GM23338 (cell line): ENCODE measurements around the gene AJUBA. TPM values are rescaled to one million over a fixed set of nuclear protein-coding genes. Genes with fewer than 3 reads are reported as not detected.

ENCODE experiments used
- ATAC-seq: fragments of 200-7000 bp; cut with Tn5 transposase; 3 replicates; pipeline ENCODE4 v1.9.1; 2020
- DNase-seq: peaks from one replicate; pipeline ENCODE4 v3.0.0-alpha.2; 2015; ENCODE audit warnings: low spot score
- H2AFZ ChIP-seq: fragments of 200-600 bp; sonication (generic); 2 replicates; pipeline ENCODE4 v1.8.0; 2016; ENCODE audit warnings: antibody characterized with exemption, mild to moderate bottlenecking, moderate library complexity
- H3F3A ChIP-seq: fragments of 200-600 bp; sonication (generic); replicated peaks from 2 replicates; pipeline ENCODE4 v1.8.0; 2017; ENCODE audit warnings: antibody characterized with exemption, mixed run types, low read depth
- H3K27ac ChIP-seq: fragments of 200-600 bp; sonication (generic); 2 replicates; pipeline ENCODE4 v1.6.1; 2016; ENCODE audit warnings: low read depth
- H3K27me3 ChIP-seq: fragments of 200-600 bp; sonication (generic); 2 replicates; pipeline ENCODE4 v1.8.0; 2016; ENCODE audit warnings: mild to moderate bottlenecking, mixed run types, moderate library complexity; ENCODE audit not compliant: insufficient read depth
- H3K36me3 ChIP-seq: fragments of 200-600 bp; sonication (generic); 2 replicates; pipeline ENCODE4 v1.8.0; 2016; ENCODE audit warnings: mild to moderate bottlenecking; ENCODE audit not compliant: insufficient read depth
- H3K4me1 ChIP-seq: fragments of 200-600 bp; sonication (generic); 2 replicates; pipeline ENCODE4 v1.8.0; 2016; ENCODE audit warnings: mild to moderate bottlenecking, moderate library complexity; ENCODE audit not compliant: insufficient read depth
- H3K4me2 ChIP-seq: fragments of 200-600 bp; sonication (generic); 2 replicates; pipeline ENCODE4 v1.7.1; 2017; ENCODE audit warnings: mixed run types
- H3K4me3 ChIP-seq: fragments of 200-600 bp; sonication (generic); 2 replicates; pipeline ENCODE4 v1.6.1; 2016; ENCODE audit warnings: mixed run types
- H3K79me2 ChIP-seq: fragments of 200-600 bp; sonication (generic); replicated peaks from 2 replicates; pipeline ENCODE4 v1.8.0; 2017; ENCODE audit warnings: mild to moderate bottlenecking; ENCODE audit not compliant: insufficient read depth
- H3K9me2 ChIP-seq: fragments of 200-600 bp; sonication (generic); 2 replicates; pipeline ENCODE4 v1.8.0; 2017; ENCODE audit not compliant: insufficient read depth
- H4K20me1 ChIP-seq: fragments of 200-600 bp; sonication (generic); replicated peaks from 2 replicates; pipeline ENCODE4 v1.8.0; 2017; ENCODE audit warnings: mild to moderate bottlenecking; ENCODE audit not compliant: insufficient read depth
- H3K27ac Mint-ChIP-seq: 2 replicates; pipeline ENCODE4 v1.8.0; 2020; ENCODE audit warnings: inconsistent platforms, mild to moderate bottlenecking, moderate library complexity, mixed read lengths
- H3K27me3 Mint-ChIP-seq: 3 replicates; pipeline ENCODE4 v1.8.0; 2022; ENCODE audit warnings: low read depth, mild to moderate bottlenecking, moderate library complexity, mixed read lengths, inconsistent platforms; ENCODE audit not compliant: insufficient read depth, poor library complexity
- H3K36me3 Mint-ChIP-seq: 3 replicates; pipeline ENCODE4 v1.8.0; 2021; ENCODE audit warnings: low read depth, mild to moderate bottlenecking, inconsistent platforms, moderate library complexity, mixed read lengths
- H3K4me1 Mint-ChIP-seq: 3 replicates; pipeline ENCODE4 v1.8.0; 2020; ENCODE audit warnings: mild to moderate bottlenecking, inconsistent platforms, mixed read lengths
- H3K4me3 Mint-ChIP-seq: 3 replicates; pipeline ENCODE4 v1.8.0; 2021; ENCODE audit warnings: moderate library complexity, mild to moderate bottlenecking, inconsistent platforms, mixed read lengths
- H3K9me3 Mint-ChIP-seq: 3 replicates; pipeline ENCODE4 v1.8.0; 2020; ENCODE audit warnings: moderate library complexity, mild to moderate bottlenecking, inconsistent platforms, mixed read lengths
- CREB1 ChIP-seq: fragments of 250-450 bp; sonication (Bioruptor Pico); IDR thresholded peaks from 2 replicates; pipeline ENCODE4 v1.5.0; 2020; ENCODE audit warnings: low read depth, mild to moderate bottlenecking, moderate library complexity
- EZH2 ChIP-seq: fragments of 200-600 bp; sonication (generic); IDR thresholded peaks from one replicate; pipeline ENCODE4 v1.8.0; 2017; ENCODE audit warnings: antibody characterized with exemption, mild to moderate bottlenecking, low read depth; ENCODE audit not compliant: unreplicated experiment
- JUNB ChIP-seq: IDR thresholded peaks from one replicate; pipeline ENCODE4 v1.6.1; 2016; ENCODE audit warnings: antibody characterized with exemption; ENCODE audit not compliant: unreplicated experiment
- NANOG ChIP-seq: IDR thresholded peaks from 2 replicates; pipeline ENCODE4 v1.6.1; 2016; ENCODE audit warnings: antibody characterized with exemption, borderline replicate concordance
- POLR2AphosphoS5 ChIP-seq: IDR thresholded peaks from 2 replicates; pipeline ENCODE4 v1.6.1; 2016; ENCODE audit warnings: antibody characterized with exemption, low read depth
- ZNF331 ChIP-seq: fragments of 250-450 bp; sonication (Bioruptor Pico); IDR thresholded peaks from 2 replicates; pipeline ENCODE4 v1.5.0; 2020; ENCODE audit warnings: low read depth, mild to moderate bottlenecking, moderate library complexity
- polyA plus RNA-seq: library from polyadenylated mRNA; unstranded; fragments of >200 nt; fragmentation: Nextera tagmentation; extraction: Ambion mirVana; gene quantifications from 2 replicates; pipeline ENCODE4 v1.2.1, GENCODE V29; 2016
- total RNA-seq: library from RNA; depleted of rRNA; stranded (reverse); fragments of >200 nt; shearing (Covaris generic); gene quantifications from 2 replicates; pipeline ENCODE4 v1.2.3, GENCODE V29; 2014
- TF ChIP-seq, protein P1 (sequence below), 2 experiments: fragments of 200-600 bp in 1 of 2; sonication (generic) in 1 of 2; conservative IDR thresholded peaks; 2 replicates each; pipeline versions ENCODE4 v1.5.1 to v1.6.1; 2016 to 2017; ENCODE audit warnings: antibody characterized with exemption in 2 of 2, low read depth in 2 of 2, mild to moderate bottlenecking in 2 of 2, moderate library complexity in 1 of 2
- TF ChIP-seq, protein P2 (sequence below): fragments of 250-450 bp; sonication (Bioruptor Pico); IDR thresholded peaks from 2 replicates; pipeline ENCODE4 v1.5.0; 2020; ENCODE audit warnings: mild to moderate bottlenecking, moderate library complexity

AJUBA gene
- total and polyA plus RNA-seq, 2 experiments from 2014 or later: 11.8 to 55.9 TPM

DNA sequence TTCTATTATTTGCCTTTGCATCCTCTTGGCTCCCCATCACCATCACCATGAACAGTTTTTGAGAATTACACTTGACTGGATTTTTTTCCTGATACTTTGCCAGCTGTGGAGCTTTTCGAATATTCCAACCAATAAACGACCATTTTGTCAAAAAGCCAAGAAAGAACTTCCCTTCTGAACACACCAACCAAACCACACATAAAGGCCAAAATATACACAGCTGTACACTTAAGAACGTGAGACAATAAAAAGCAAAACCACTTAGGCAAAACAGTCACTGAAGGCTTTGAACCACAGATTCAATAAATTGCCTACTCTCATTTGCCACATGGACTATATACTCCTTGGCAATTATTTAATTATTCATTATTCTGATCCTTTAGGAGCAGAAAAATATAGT, 26.5 kb upstream of the AJUBA start:
- Histone ChIP-seq H3K36me3 (no peaks in the 10 kb centered on the region), H3K4me1 (peaks cover 11% of the 10 kb centered on the region; the same call in 1 of the 2 replicates), H3K9me2 (no peaks in the 10 kb centered on the region), H4K20me1 (no peaks in the 10 kb centered on the region), H3K27me3 (no peaks in the 10 kb centered on the region), H3K4me3 (no peak overlapping the region), H3F3A (0 out of 2 replicates have a peak, but pooled peaks cover 5% of the 10 kb centered on the region), H3K27ac (no peak overlapping the region), H2AFZ (no peak overlapping the region), H3K79me2 (no peaks in the 10 kb centered on the region), H3K4me2 (no peak overlapping the region)
- TF ChIP-seq NANOG (no peak), ZNF331 (CRISPR knock-in tag) (no peak), CREB1 (CRISPR knock-in tag) (no peak), JUNB (no peak)
- TF ChIP-seq, protein P1, sequence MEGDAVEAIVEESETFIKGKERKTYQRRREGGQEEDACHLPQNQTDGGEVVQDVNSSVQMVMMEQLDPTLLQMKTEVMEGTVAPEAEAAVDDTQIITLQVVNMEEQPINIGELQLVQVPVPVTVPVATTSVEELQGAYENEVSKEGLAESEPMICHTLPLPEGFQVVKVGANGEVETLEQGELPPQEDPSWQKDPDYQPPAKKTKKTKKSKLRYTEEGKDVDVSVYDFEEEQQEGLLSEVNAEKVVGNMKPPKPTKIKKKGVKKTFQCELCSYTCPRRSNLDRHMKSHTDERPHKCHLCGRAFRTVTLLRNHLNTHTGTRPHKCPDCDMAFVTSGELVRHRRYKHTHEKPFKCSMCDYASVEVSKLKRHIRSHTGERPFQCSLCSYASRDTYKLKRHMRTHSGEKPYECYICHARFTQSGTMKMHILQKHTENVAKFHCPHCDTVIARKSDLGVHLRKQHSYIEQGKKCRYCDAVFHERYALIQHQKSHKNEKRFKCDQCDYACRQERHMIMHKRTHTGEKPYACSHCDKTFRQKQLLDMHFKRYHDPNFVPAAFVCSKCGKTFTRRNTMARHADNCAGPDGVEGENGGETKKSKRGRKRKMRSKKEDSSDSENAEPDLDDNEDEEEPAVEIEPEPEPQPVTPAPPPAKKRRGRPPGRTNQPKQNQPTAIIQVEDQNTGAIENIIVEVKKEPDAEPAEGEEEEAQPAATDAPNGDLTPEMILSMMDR (conservative IDR thresholded peaks at IDR 0.05; ENCODE audit: low read depth in 2 of 2): no peak
- H3K27me3 Mint-ChIP-seq: peaks cover 8% of the 10 kb centered on the region
- ATAC-seq (no peak), DNase-seq (no peak)
- no peaks in the 10 kb centered on the region; the same call in 2 of the 3 replicates for H3K9me3 Mint-ChIP-seq
- no peak overlapping the region; the same call in 1 of the 2 replicates for H3K27ac Mint-ChIP-seq
- peaks cover 5% of the 10 kb centered on the region; the same call in 2 of the 3 replicates for H3K36me3 Mint-ChIP-seq
- peaks cover 29% of the 10 kb centered on the region for H3K4me1 Mint-ChIP-seq
- peak overlapping the region; percentile 5; the same call in 2 of the 3 replicates for H3K4me3 Mint-ChIP-seq

DNA sequence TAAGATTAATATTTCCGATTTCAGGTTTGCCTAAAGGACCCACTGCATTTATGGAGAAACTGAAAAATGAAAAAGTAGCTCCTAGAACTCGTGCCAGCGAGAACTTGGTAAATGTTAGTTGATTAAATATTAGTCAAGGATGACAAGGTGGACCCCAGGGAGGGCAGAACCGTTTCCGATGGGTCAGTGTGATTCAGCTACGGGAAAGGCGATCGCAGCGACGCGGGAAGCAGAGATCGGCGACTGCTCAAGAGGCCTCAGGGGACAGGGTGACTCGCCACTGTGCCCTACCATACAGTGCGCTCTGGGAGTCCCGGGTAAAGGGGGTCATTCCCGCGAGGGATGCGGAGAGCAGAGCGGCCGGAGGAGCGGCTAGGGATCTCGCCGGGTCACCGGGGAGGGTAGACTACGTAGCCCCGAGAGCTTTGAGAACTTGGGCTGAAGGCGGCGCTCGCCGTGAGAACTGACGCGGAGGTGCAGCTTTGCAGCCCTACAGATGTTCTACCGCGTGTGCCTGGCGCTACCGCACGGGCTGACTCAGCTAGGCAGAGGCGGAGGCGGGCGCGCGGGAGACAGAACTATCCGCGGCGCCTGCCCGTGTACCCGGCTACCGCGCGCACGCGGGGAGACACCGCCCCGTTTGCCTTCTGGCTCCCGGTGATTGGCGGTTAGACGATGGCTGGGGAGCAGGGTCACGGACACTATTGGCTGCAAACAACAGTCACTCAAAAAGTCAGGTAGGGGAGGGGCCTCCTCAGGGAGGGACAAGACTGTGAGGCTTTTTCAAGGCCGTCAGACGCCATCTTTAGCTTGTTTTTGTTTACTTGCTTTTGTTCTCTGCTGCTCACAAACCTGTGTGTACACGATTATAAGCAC, 24.4 kb upstream of the AJUBA start:
- Histone ChIP-seq H3K27ac (peak overlapping the region; percentile 96), H3K4me3 (peak overlapping the region; percentile 64), H2AFZ (peak overlapping the region; percentile 60), H3K27me3 (no peaks in the 10 kb centered on the region), H3K9me2 (no peaks in the 10 kb centered on the region), H3F3A (0 out of 2 replicates have a peak, but pooled peaks cover 5% of the 10 kb centered on the region), H3K4me1 (peaks cover 11% of the 10 kb centered on the region; the same call in 1 of the 2 replicates), H3K79me2 (no peaks in the 10 kb centered on the region), H3K36me3 (no peaks in the 10 kb centered on the region), H3K4me2 (peak overlapping the region; percentile 79), H4K20me1 (no peaks in the 10 kb centered on the region)
- Mint-ChIP-seq H3K4me3 (peak overlapping the region; percentile 94), H3K36me3 (peaks cover 5% of the 10 kb centered on the region; the same call in 2 of the 3 replicates), H3K9me3 (no peaks in the 10 kb centered on the region; the same call in 2 of the 3 replicates), H3K4me1 (peaks cover 29% of the 10 kb centered on the region), H3K27ac (peak overlapping the region; percentile 100), H3K27me3 (peaks cover 8% of the 10 kb centered on the region)
- ATAC-seq (peak; percentile 95), DNase-seq (peak; percentile 98)
- TF ChIP-seq POLR2AphosphoS5 (peak; percentile 94), EZH2 (no peak), CREB1 (CRISPR knock-in tag) (peak; percentile 74), NANOG (peak; percentile 30; the same call in 1 of the 2 replicates), JUNB (no peak)
- TF ChIP-seq, protein P2, sequence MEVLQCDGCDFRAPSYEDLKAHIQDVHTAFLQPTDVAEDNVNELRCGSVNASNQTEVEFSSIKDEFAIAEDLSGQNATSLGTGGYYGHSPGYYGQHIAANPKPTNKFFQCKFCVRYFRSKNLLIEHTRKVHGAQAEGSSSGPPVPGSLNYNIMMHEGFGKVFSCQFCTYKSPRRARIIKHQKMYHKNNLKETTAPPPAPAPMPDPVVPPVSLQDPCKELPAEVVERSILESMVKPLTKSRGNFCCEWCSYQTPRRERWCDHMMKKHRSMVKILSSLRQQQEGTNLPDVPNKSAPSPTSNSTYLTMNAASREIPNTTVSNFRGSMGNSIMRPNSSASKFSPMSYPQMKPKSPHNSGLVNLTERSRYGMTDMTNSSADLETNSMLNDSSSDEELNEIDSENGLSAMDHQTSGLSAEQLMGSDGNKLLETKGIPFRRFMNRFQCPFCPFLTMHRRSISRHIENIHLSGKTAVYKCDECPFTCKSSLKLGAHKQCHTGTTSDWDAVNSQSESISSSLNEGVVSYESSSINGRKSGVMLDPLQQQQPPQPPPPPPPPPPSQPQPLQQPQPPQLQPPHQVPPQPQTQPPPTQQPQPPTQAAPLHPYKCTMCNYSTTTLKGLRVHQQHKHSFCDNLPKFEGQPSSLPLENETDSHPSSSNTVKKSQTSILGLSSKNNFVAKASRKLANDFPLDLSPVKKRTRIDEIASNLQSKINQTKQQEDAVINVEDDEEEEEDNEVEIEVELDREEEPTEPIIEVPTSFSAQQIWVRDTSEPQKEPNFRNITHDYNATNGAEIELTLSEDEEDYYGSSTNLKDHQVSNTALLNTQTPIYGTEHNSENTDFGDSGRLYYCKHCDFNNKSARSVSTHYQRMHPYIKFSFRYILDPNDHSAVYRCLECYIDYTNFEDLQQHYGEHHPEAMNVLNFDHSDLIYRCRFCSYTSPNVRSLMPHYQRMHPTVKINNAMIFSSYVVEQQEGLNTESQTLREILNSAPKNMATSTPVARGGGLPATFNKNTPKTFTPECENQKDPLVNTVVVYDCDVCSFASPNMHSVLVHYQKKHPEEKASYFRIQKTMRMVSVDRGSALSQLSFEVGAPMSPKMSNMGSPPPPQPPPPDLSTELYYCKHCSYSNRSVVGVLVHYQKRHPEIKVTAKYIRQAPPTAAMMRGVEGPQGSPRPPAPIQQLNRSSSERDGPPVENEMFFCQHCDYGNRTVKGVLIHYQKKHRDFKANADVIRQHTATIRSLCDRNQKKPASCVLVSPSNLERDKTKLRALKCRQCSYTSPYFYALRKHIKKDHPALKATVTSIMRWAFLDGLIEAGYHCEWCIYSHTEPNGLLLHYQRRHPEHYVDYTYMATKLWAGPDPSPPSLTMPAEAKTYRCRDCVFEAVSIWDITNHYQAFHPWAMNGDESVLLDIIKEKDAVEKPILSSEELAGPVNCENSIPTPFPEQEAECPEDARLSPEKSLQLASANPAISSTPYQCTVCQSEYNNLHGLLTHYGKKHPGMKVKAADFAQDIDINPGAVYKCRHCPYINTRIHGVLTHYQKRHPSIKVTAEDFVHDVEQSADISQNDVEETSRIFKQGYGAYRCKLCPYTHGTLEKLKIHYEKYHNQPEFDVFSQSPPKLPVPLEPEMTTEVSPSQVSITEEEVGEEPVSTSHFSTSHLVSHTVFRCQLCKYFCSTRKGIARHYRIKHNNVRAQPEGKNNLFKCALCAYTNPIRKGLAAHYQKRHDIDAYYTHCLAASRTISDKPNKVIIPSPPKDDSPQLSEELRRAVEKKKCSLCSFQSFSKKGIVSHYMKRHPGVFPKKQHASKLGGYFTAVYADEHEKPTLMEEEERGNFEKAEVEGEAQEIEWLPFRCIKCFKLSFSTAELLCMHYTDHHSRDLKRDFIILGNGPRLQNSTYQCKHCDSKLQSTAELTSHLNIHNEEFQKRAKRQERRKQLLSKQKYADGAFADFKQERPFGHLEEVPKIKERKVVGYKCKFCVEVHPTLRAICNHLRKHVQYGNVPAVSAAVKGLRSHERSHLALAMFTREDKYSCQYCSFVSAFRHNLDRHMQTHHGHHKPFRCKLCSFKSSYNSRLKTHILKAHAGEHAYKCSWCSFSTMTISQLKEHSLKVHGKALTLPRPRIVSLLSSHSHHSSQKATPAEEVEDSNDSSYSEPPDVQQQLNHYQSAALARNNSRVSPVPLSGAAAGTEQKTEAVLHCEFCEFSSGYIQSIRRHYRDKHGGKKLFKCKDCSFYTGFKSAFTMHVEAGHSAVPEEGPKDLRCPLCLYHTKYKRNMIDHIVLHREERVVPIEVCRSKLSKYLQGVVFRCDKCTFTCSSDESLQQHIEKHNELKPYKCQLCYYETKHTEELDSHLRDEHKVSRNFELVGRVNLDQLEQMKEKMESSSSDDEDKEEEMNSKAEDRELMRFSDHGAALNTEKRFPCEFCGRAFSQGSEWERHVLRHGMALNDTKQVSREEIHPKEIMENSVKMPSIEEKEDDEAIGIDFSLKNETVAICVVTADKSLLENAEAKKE: no peak
- TF ChIP-seq, protein P1 (conservative IDR thresholded peaks at IDR 0.05; ENCODE audit: low read depth in 2 of 2): no peak; a peak in 1 of 4 replicates
